ENCODE measurements around the gene LGI4. TPM values are rescaled to one million over a fixed set of nuclear protein-coding genes. Genes with fewer than 3 reads are reported as not detected.
A peak's percentile ranks its signal among the peaks of the same experiment; 100 is the strongest.

Gene LGI4
- polyA plus RNA-seq, 2 of the 4 experiments (the other 2 are of a cell fraction), result 0.06 to 0.09 TPM

DNA sequence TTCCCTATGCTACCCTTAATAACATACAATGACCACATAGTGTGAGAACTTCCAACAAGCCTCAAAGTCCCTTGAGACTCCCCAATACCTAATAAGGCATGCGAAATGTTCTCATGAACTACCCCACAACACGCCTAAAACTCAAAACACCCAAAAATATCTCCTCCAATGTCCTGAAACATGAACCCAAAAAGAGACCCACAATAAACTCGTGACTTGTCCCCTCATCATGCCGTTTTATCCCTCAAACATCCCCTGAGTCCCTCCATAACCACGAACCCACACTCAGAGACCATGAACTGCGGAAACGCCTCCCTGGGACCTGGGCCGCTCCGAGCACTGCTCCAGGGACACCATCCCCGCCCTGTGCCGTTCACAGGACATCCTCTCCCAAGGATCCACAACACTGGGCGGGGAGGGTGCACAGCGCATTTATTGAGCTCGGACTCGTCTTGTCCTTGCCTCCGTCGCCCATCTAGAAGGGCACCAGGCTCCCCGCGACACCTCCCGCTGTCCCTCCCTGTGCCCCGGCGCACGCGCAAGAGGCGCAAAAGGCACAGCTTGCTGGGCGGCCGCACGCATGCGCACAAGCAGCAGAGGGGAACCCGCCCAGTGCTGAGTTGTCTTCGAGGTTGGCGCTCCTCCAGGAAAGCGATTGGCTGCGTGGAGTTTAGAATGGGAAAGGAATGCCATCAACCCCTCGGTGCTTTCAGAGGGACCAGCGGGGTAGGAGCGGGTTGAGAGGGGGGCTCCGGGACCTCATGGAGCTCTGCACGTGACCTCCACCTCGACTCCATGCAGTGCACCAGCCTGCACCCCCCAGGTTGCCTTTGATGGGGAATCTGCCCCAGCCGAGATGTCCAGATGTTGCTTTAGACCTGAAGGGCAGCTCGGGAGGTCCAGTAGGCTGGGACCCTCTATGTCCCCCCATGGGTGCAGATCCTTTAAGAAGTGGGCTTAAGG lies 10.5 kb downstream of the LGI4 start:
- peak; percentile 95 to 100 for DNase-seq (ENCODE audit: low read depth in 1 of 2, low spot score in 1 of 2)
- WGBS (ENCODE audit: missing lambda C conversion rate), result 17% methylated on average over 41 of the region's 42 CpGs
- POLR2A ChIA-PET, result interaction anchor here (0.6 to 1.3 kb wide), 5 partner anchors 8 to 1281 kb away, joined by 3 to 9 read pairs (median 6); no protein-coding TSS in a partner anchor
- Histone ChIP-seq H3K27ac (peak overlapping the region; percentile 75 to 83), H3K4me2 (peak overlapping the region; percentile 91), H3K4me3 (peak overlapping the region; percentile 46), H3K9me3 (no peaks in the 10 kb centered on the region), H3K4me1 (peaks cover 22% of the 10 kb centered on the region)
- peak; percentile 82 to 96 for ATAC-seq
- FAIRE-seq, result peak; percentile 99
- CTCF ChIA-PET, result interaction anchor here (0.7 to 7.6 kb wide), 16 partner anchors 8 to 386 kb away, joined by 3 to 145 read pairs (median 4); partner anchors contain the start of genes FXYD1, FXYD3 and LGI4
- TF ChIP-seq NPAS2 (CRISPR knock-in tag; IDR thresholded peaks at IDR 0.05; ENCODE audit: borderline replicate concordance) (no peak), TFCP2L1 (CRISPR knock-in tag; IDR thresholded peaks at IDR 0.05) (no peak), RCOR1 (IDR thresholded peaks at IDR 0.05; ENCODE audit: low read depth, low read length) (no peak), MYC (IDR thresholded peaks at IDR 0.05; ENCODE audit: borderline replicate concordance, low read length) (no peak), ZFP36 (IDR thresholded peaks at IDR 0.05; ENCODE audit: borderline replicate concordance, partially characterized antibody) (no peak), MAFK (IDR thresholded peaks at IDR 0.05; ENCODE audit: partially characterized antibody) (peak; percentile 45), NR3C1 (IDR thresholded peaks at IDR 0.05) (no peak), NFE2L2 (conservative IDR thresholded peaks at IDR 0.05; ENCODE audit: low read length) (no peak), HMGXB4 (CRISPR knock-in tag; IDR thresholded peaks at IDR 0.05; ENCODE audit: borderline replicate concordance) (no peak), ELK1 (IDR thresholded peaks at IDR 0.05; ENCODE audit: low read depth, low read length) (no peak), PHF8 (IDR thresholded peaks at IDR 0.05; ENCODE audit: borderline replicate concordance, low read depth) (peak; percentile 50; the same call in 1 of the 2 replicates), FOSL2 (IDR thresholded peaks at IDR 0.05) (no peak), FOSL2 (CRISPR knock-in tag; IDR thresholded peaks at IDR 0.05) (no peak), SREBF2 (IDR thresholded peaks at IDR 0.05) (no peak), BHLHE40 (IDR thresholded peaks at IDR 0.05; ENCODE audit: low read depth, low read length) (no peak), EP300 (IDR thresholded peaks at IDR 0.05) (no peak), EHF (CRISPR knock-in tag; IDR thresholded peaks at IDR 0.05) (no peak), HEYL (CRISPR knock-in tag; IDR thresholded peaks at IDR 0.05) (no peak), JUN (IDR thresholded peaks at IDR 0.05) (peak in 1 of 2 experiments; percentile 51; a peak in 2 of 5 replicates), ESRRA (IDR thresholded peaks at IDR 0.05; ENCODE audit: borderline replicate concordance, low read length) (no peak), USF2 (IDR thresholded peaks at IDR 0.05) (peak; percentile 66), ZNF302 (CRISPR knock-in tag; IDR thresholded peaks at IDR 0.05) (no peak), GATA3 (IDR thresholded peaks at IDR 0.05; ENCODE audit: borderline replicate concordance) (no peak), EHMT2 (IDR thresholded peaks at IDR 0.05; ENCODE audit: low read depth) (no peak), POLR2A (IDR thresholded peaks at IDR 0.05; ENCODE audit: low read length) (peak; percentile 99), CHD2 (IDR thresholded peaks at IDR 0.05; ENCODE audit: low read length, partially characterized antibody) (no peak), CBX8 (IDR thresholded peaks at IDR 0.05) (no peak), HOXA7 (CRISPR knock-in tag; IDR thresholded peaks at IDR 0.05) (no peak)
- TF ChIP-seq, protein P1, sequence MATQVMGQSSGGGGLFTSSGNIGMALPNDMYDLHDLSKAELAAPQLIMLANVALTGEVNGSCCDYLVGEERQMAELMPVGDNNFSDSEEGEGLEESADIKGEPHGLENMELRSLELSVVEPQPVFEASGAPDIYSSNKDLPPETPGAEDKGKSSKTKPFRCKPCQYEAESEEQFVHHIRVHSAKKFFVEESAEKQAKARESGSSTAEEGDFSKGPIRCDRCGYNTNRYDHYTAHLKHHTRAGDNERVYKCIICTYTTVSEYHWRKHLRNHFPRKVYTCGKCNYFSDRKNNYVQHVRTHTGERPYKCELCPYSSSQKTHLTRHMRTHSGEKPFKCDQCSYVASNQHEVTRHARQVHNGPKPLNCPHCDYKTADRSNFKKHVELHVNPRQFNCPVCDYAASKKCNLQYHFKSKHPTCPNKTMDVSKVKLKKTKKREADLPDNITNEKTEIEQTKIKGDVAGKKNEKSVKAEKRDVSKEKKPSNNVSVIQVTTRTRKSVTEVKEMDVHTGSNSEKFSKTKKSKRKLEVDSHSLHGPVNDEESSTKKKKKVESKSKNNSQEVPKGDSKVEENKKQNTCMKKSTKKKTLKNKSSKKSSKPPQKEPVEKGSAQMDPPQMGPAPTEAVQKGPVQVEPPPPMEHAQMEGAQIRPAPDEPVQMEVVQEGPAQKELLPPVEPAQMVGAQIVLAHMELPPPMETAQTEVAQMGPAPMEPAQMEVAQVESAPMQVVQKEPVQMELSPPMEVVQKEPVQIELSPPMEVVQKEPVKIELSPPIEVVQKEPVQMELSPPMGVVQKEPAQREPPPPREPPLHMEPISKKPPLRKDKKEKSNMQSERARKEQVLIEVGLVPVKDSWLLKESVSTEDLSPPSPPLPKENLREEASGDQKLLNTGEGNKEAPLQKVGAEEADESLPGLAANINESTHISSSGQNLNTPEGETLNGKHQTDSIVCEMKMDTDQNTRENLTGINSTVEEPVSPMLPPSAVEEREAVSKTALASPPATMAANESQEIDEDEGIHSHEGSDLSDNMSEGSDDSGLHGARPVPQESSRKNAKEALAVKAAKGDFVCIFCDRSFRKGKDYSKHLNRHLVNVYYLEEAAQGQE (IDR thresholded peaks at IDR 0.05), result no peak
- TF ChIP-seq, protein P2, sequence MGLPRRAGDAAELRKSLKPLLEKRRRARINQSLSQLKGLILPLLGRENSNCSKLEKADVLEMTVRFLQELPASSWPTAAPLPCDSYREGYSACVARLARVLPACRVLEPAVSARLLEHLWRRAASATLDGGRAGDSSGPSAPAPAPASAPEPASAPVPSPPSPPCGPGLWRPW (IDR thresholded peaks at IDR 0.05), result no peak
- TF ChIP-seq, protein P3, sequence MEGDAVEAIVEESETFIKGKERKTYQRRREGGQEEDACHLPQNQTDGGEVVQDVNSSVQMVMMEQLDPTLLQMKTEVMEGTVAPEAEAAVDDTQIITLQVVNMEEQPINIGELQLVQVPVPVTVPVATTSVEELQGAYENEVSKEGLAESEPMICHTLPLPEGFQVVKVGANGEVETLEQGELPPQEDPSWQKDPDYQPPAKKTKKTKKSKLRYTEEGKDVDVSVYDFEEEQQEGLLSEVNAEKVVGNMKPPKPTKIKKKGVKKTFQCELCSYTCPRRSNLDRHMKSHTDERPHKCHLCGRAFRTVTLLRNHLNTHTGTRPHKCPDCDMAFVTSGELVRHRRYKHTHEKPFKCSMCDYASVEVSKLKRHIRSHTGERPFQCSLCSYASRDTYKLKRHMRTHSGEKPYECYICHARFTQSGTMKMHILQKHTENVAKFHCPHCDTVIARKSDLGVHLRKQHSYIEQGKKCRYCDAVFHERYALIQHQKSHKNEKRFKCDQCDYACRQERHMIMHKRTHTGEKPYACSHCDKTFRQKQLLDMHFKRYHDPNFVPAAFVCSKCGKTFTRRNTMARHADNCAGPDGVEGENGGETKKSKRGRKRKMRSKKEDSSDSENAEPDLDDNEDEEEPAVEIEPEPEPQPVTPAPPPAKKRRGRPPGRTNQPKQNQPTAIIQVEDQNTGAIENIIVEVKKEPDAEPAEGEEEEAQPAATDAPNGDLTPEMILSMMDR (IDR thresholded peaks at IDR 0.05), result no peak

Data from A549 (cell line).